Endothelial cell of umbilical vein (primary cell): ENCODE data around the gene AACS. TPM values are rescaled to one million over a fixed set of nuclear protein-coding genes. Genes with fewer than 3 reads are reported as not detected.

Experiments used
- BruUV-seq: library from RNA; stranded (reverse); fragments of 400-500 nt; replicated peaks from 2 replicates; lab custom pipeline; 2021; lab: Mats Ljungman, UMichigan
- CTCF ChIA-PET: fragments of 300-600, 350-600 bp; sonication (Branson Sonifier 250); formaldehyde crosslinking; loops from one replicate; lab custom pipeline; 2021; ENCODE audit warnings: antibody characterized with exemption, inconsistent platforms; lab: Charles Lee
- POLR2A ChIA-PET: fragments of 300-600, 350-600 bp; sonication (Branson Sonifier 250); formaldehyde crosslinking; loops from one replicate; lab custom pipeline; 2021; ENCODE audit warnings: antibody characterized with exemption, inconsistent platforms; lab: Charles Lee
- DNase-seq: peaks from one replicate; pipeline ENCODE4 v3.0.0-alpha.2; 2011; ENCODE audit warnings: low read depth, low spot score
- FAIRE-seq: peaks from 2 replicates; lab custom pipeline; 2011; peaks lifted over from hg19 to GRCh38; lab: Jason Lieb, UNC
- H2AFZ ChIP-seq: 2 replicates; pipeline ENCODE4 v1.6.0; 2012; ENCODE audit warnings: low read depth, low read length, control low read depth, inconsistent platforms
- H3K27ac ChIP-seq: 2 replicates; pipeline ENCODE4 v1.5.1; 2011; ENCODE audit warnings: low read depth, mild to moderate bottlenecking, control low read depth, low read length, moderate library complexity; ENCODE audit not compliant: insufficient read depth
- H3K27me3 ChIP-seq, 2 experiments: 2 replicates each; pipeline versions ENCODE4 v1.6.0 to v1.6.1; 2011; ENCODE audit warnings: low read length in 2 of 2, mixed read lengths in 1 of 2; ENCODE audit not compliant: control insufficient read depth in 2 of 2, insufficient read depth in 2 of 2
- H3K36me3 ChIP-seq, 2 experiments: 2 replicates in 1 of 2; 3 replicates in 1 of 2; pipeline ENCODE4 v1.5.1; 2011; ENCODE audit warnings: low read length in 2 of 2, mild to moderate bottlenecking in 1 of 2, moderate library complexity in 1 of 2; ENCODE audit not compliant: control insufficient read depth in 2 of 2, insufficient read depth in 2 of 2; ENCODE audit errors: extremely low read depth in 1 of 2
- H3K4me1 ChIP-seq: 3 replicates; pipeline ENCODE4 v1.5.1; 2011; ENCODE audit warnings: mild to moderate bottlenecking, low read length; ENCODE audit not compliant: control insufficient read depth, insufficient read depth; ENCODE audit errors: extremely low read depth
- H3K4me2 ChIP-seq: 2 replicates; pipeline ENCODE4 v1.6.1; 2011; ENCODE audit warnings: low read length, control low read depth, mixed read lengths; ENCODE audit not compliant: insufficient read depth
- H3K4me3 ChIP-seq, 3 experiments: fragments of 200-600 bp in 1 of 3; sonication (generic), shearing (Covaris generic) in 1 of 3; replicated peaks in 1 of 3; 2 replicates each; pipeline ENCODE4 v1.5.1; 2011 to 2016; ENCODE audit warnings: control low read depth in 3 of 3, low read length in 3 of 3, mild to moderate bottlenecking in 2 of 3, inconsistent platforms in 1 of 3, low read depth in 1 of 3, moderate library complexity in 1 of 3; ENCODE audit not compliant: insufficient read depth in 1 of 3
- H3K79me2 ChIP-seq: 2 replicates; pipeline ENCODE4 v1.6.0; 2012; ENCODE audit warnings: low read length, inconsistent platforms; ENCODE audit not compliant: control insufficient read depth, insufficient read depth
- H3K9ac ChIP-seq: replicated peaks from 2 replicates; pipeline ENCODE3; 2011; ENCODE audit warnings: low read length, control low read depth; ENCODE audit not compliant: insufficient read depth; ENCODE audit errors: extremely low read depth
- H3K9me1 ChIP-seq: replicated peaks from 3 replicates; pipeline ENCODE4 v1.6.0; 2011; ENCODE audit warnings: mild to moderate bottlenecking, low read length; ENCODE audit not compliant: control insufficient read depth, insufficient read depth; ENCODE audit errors: extremely low read depth
- H3K9me3 ChIP-seq: replicated peaks from 2 replicates; pipeline ENCODE4 v1.5.1; 2012; ENCODE audit warnings: low read length, inconsistent platforms; ENCODE audit not compliant: control insufficient read depth, insufficient read depth
- H4K20me1 ChIP-seq: replicated peaks from 2 replicates; pipeline ENCODE3; 2011; ENCODE audit warnings: mild to moderate bottlenecking, low read length; ENCODE audit not compliant: control insufficient read depth, insufficient read depth; ENCODE audit errors: extremely low read depth
- FOS ChIP-seq: IDR thresholded peaks from 2 replicates; pipeline ENCODE4 v1.6.1; 2011; ENCODE audit warnings: mild to moderate bottlenecking, low read length, moderate library complexity, borderline replicate concordance; ENCODE audit not compliant: insufficient read depth
- JUN ChIP-seq: IDR thresholded peaks from 2 replicates; pipeline ENCODE4 v1.6.1; 2011; ENCODE audit warnings: borderline replicate concordance, low read depth; ENCODE audit not compliant: insufficient read length, insufficient read depth
- POLR2A ChIP-seq: IDR thresholded peaks from 2 replicates; pipeline ENCODE4 v1.6.1; 2012; ENCODE audit warnings: low read depth, mild to moderate bottlenecking, control low read depth, low read length
- dilution Hi-C: fragments of 300-500 bp; cut with MboI; formaldehyde crosslinking; loops from one replicate; pipeline ENCODE4 v1.15.0; 2019; ENCODE audit warnings: low sequenced_read_pairs; ENCODE audit not compliant: extremely low pct_ligation_motif_present
- intact Hi-C: fragments of 100-400 bp; cut with micrococcal nuclease; formaldehyde crosslinking; loops from one replicate; pipeline ENCODE4 v1.10.0; 2022
- polyA plus RNA-seq, 4 experiments: library from polyadenylated mRNA; depleted of rRNA in 3 of 4; stranded (reverse) in 3 of 4; unstranded in 1 of 4; fragments of >200 nt; gene quantifications; 2 replicates each; pipeline versions ENCODE4 v1.2.1 to v1.2.3, GENCODE V29; 2011 to 2012; ENCODE audit warnings: missing spikeins in 1 of 4
- total RNA-seq: library from RNA; stranded (reverse); gene quantifications from 2 replicates; pipeline ENCODE4 v1.2.3, GENCODE V29; 2021
- TF ChIP-seq, protein P1 (sequence below), 2 donors: IDR thresholded peaks; 1 replicate in 1 of 2; 2 replicates in 1 of 2; pipeline ENCODE4 v1.5.1; 2011; ENCODE audit warnings: low read length in 2 of 2, mild to moderate bottlenecking in 2 of 2, moderate library complexity in 2 of 2, control low read depth in 1 of 2, inconsistent platforms in 1 of 2, low read depth in 1 of 2; ENCODE audit not compliant: insufficient read depth in 1 of 2; ENCODE audit errors: extremely low read depth in 1 of 2

The AACS gene
- total and polyA plus RNA-seq, 2 donors (not counting 3 experiments of a cell fraction or from before 2014, with no cell fraction given), result 34.7 to 40.3 TPM

DNA sequence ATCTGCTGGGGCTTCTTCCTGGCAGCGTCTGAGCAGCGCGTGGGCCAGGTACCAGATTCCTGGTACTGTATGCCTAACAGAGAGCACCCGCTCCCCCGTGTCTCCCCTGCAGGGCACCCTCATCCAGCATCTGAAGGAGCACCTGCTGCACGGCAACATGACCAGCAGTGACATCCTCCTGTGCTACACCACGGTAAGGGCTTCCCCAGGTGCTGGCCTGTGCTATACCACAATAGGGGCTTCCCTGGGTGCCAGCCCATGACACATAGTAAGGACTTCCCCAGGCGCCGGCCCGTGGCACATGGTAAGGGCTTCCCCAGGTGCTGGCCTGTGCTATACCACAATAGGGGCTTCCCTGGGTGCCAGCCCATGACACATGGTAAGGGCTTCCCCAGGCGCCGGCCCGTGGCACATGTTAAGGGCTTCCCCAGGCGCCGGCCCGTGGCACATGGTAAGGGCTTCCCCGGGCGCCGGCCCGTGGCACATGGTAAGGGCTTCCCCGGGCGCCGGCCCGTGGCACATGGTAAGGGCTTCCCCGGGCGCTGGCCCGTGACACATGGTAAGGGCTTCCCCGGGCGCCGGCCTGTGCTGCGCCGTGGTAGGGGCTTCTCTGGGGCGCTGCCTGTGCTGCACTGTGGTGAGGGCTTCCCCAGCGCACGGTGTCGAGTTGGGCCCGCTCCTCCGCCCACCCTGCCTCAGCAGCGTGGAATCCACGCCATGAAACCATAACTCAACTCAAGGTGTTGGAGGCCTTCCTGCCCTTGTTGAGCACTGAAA, 49.3 kb downstream of the AACS start:
- no peaks in the 10 kb centered on the region for H3K4me1 ChIP-seq
- BruUV-seq, result no TSS peak
- TF ChIP-seq, protein P1, sequence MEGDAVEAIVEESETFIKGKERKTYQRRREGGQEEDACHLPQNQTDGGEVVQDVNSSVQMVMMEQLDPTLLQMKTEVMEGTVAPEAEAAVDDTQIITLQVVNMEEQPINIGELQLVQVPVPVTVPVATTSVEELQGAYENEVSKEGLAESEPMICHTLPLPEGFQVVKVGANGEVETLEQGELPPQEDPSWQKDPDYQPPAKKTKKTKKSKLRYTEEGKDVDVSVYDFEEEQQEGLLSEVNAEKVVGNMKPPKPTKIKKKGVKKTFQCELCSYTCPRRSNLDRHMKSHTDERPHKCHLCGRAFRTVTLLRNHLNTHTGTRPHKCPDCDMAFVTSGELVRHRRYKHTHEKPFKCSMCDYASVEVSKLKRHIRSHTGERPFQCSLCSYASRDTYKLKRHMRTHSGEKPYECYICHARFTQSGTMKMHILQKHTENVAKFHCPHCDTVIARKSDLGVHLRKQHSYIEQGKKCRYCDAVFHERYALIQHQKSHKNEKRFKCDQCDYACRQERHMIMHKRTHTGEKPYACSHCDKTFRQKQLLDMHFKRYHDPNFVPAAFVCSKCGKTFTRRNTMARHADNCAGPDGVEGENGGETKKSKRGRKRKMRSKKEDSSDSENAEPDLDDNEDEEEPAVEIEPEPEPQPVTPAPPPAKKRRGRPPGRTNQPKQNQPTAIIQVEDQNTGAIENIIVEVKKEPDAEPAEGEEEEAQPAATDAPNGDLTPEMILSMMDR (IDR thresholded peaks at IDR 0.05; ENCODE audit: extremely low read depth in 1 of 2, insufficient read depth in 1 of 2, low read depth in 1 of 2, low read length in 2 of 2), result no peak
- TF ChIP-seq POLR2A, result no peak
- TF ChIP-seq JUN, result no peak
- H4K20me1 ChIP-seq, result no peaks in the 10 kb centered on the region
- no peaks in the 10 kb centered on the region for H3K27me3 ChIP-seq
- DNase-seq (no peak), FAIRE-seq (no peak)
- H3K36me3 ChIP-seq, result peaks cover 2 to 19% of the 10 kb centered on the region in 2 experiments
- ChIA-PET CTCF (no interaction called here), POLR2A (no interaction called here)
- H3K4me2 ChIP-seq, result no peak overlapping the region
- H2AFZ ChIP-seq, result no peak overlapping the region
- H3K4me3 ChIP-seq, result no peak overlapping the region
- no peaks in the 10 kb centered on the region for H3K79me2 ChIP-seq
- no peak overlapping the region for H3K9ac ChIP-seq
- dilution Hi-C loops (no loop called here), intact Hi-C loops (no loop called here)
- no peaks in the 10 kb centered on the region for H3K9me1 ChIP-seq
- no peak overlapping the region for H3K27ac ChIP-seq
- no peaks in the 10 kb centered on the region for H3K9me3 ChIP-seq

DNA sequence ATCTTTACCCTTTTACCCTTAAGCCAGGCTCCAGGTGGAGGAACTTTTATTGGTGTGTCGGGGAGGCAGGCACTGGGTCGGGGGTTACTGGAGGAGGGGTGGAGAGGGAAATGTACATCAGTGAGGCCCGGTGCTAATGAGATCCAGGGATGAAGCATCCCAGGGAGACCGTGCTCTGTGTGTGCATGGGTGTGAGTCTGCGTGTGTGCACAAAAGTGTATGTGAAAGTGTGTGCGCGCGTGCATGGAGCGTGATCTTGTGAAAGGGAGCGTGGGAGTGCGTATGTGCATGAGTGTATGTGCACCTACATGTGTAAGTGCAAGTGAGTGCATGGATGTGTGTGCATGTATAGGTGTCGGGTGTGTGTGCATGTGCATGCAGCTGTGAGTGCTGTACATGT, 55.3 kb downstream of the AACS start:
- DNase-seq (no peak), FAIRE-seq (no peak)
- ChIA-PET CTCF (no interaction called here), POLR2A (no interaction called here)
- no peaks in the 10 kb centered on the region for H3K79me2 ChIP-seq
- H3K4me1 ChIP-seq, result no peaks in the 10 kb centered on the region
- no peak overlapping the region for H3K4me3 ChIP-seq
- H3K27me3 ChIP-seq, result no peaks in the 10 kb centered on the region
- no peak overlapping the region for H3K9ac ChIP-seq
- dilution Hi-C loops (no loop called here), intact Hi-C loops (no loop called here)
- BruUV-seq, result no TSS peak
- H3K9me3 ChIP-seq, result no peaks in the 10 kb centered on the region
- no peak overlapping the region for H3K4me2 ChIP-seq
- H3K9me1 ChIP-seq, result no peaks in the 10 kb centered on the region
- TF ChIP-seq FOS, result no peak
- TF ChIP-seq, protein P1 (IDR thresholded peaks at IDR 0.05; ENCODE audit: extremely low read depth in 1 of 2, insufficient read depth in 1 of 2, low read depth in 1 of 2, low read length in 2 of 2), result no peak
- H3K27ac ChIP-seq, result no peak overlapping the region
- no peak overlapping the region for H2AFZ ChIP-seq
- H4K20me1 ChIP-seq, result no peaks in the 10 kb centered on the region
- peaks cover 0 to 9% of the 10 kb centered on the region in 2 experiments for H3K36me3 ChIP-seq
